ENCODE results near the gene MAGEA4. TPM values are rescaled to one million over a fixed set of nuclear protein-coding genes. Genes with fewer than 3 reads are reported as not detected.

Gene MAGEA4, protein sequence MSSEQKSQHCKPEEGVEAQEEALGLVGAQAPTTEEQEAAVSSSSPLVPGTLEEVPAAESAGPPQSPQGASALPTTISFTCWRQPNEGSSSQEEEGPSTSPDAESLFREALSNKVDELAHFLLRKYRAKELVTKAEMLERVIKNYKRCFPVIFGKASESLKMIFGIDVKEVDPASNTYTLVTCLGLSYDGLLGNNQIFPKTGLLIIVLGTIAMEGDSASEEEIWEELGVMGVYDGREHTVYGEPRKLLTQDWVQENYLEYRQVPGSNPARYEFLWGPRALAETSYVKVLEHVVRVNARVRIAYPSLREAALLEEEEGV
- not detected in 2 replicates for total RNA-seq

GRCh38 chrX:151912780-151913179 is at the start of gene MAGEA4:
Gene MAGEA4 (plus strand): TSS chrX:151912889. CDS start chrX:151923665, 10,776 bp downstream.

Other genes starting within 250 kb of the MAGEA4 start
- gene PRRG3, start 217.4 kb upstream of the MAGEA4 start, total RNA-seq = not detected in 2 replicates
- gene FATE1, start 196.9 kb upstream of the MAGEA4 start, total RNA-seq = not detected in 2 replicates
- not detected in 2 replicates for gene CNGA2, start 178.1 kb upstream of the MAGEA4 start, total RNA-seq
- gene GABRE, start 61.8 kb downstream of the MAGEA4 start, total RNA-seq = 28.9 and 41.3 TPM in 2 replicates
- gene MAGEA10, start 225.7 kb downstream of the MAGEA4 start, total RNA-seq = not detected in 2 replicates